Lung microvascular endothelial cell (primary cell): ENCODE results near the gene MYCN. TPM values are rescaled to one million over a fixed set of nuclear protein-coding genes. Genes with fewer than 3 reads are reported as not detected.
"Not testable (repeated sequence)": the region's sequence is repeated elsewhere in the genome, so short reads cannot be mapped to it uniquely, and the experiment has no call there.

Experiments used
- DNase-seq, 2 donors: peaks; one replicate each; pipeline versions ENCODE4 v3.0.0 to v3.0.0-alpha.2; 2010; ENCODE audit warnings: low read depth in 2 of 2
- total RNA-seq: library from RNA; depleted of rRNA; stranded (reverse); fragments of >200 nt; gene quantifications from 2 replicates; pipeline ENCODE4 v1.2.1, GENCODE V29; 2014

Gene MYCN
- total RNA-seq, 1 donor from 2014 or later = 9.5 TPM

GRCh38 chr2:15957881-15958713 is 17.7 kb downstream of the MYCN start:
- no peak for DNase-seq

DNA sequence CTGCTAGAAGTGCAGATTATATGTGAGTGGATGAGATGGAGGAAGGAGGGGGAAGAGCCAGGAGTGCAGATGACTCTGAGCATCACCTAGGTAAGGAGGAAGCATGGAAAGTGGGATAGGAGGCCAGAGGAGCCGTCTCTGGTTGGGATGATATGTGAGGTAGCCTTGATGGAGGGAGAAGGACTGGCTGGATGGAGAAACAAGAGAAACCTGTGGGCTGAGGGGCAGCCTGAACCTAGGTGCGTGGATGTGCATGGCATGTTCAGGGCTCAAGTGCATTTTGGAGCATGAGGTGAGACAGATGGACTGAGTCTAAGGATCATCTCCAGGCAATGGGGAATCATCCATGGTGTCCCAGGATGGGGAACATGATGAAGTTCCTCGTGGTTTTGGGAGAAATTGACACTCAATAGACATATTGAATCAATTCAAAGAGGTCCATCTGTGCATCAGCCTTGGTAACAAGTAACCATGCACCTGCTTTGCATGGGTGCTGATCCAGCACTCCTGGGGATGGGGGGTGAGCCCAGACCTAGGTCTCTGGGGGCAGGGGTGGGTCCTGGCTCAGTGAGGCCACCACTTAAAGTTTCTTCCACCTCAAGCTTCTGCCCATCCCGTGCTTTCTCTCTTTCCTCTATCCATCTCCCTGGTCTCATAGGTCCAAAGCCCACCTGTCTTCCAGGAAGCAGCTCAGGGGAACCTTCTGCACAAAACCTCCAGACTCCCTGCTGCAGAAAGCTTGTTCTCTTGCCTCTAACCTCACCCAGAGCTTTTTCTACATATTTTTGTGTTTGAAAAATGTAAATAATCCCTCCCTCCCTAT is 19.2 kb downstream of the MYCN start:
- no peak for DNase-seq

DNA sequence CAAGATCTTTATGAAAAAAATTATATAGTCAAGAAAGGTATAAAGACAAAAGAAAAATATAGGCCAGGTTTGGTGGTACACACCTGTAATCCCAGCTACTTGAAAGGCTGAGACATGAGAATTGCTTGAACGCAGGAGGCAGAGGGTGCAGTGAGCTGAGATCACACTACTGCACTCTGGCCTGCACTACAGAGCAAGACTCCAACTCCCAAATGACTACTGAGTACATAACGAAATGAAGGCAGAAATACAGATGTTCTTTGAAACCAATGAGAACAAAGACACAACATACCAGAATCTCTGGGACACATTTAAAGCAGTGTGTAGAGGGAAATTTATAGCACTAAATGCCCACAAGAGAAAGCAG is 19.8 kb downstream of the MYCN start:
- DNase-seq = not testable (repeated sequence)

- DNase-seq = not testable (repeated sequence)
Observed at GRCh38 chr2:15963109-15963976, 23.0 kb downstream of the MYCN start.

GRCh38 chr2:15963977-15964670 is 23.8 kb downstream of the MYCN start:
- no peak for DNase-seq

GRCh38 chr2:15964936-15965563 is 24.7 kb downstream of the MYCN start:
- no peak for DNase-seq

GRCh38 chr2:15965564-15966019 is 25.2 kb downstream of the MYCN start:
- peak in 1 of 2 donors; percentile 28 for DNase-seq

DNA sequence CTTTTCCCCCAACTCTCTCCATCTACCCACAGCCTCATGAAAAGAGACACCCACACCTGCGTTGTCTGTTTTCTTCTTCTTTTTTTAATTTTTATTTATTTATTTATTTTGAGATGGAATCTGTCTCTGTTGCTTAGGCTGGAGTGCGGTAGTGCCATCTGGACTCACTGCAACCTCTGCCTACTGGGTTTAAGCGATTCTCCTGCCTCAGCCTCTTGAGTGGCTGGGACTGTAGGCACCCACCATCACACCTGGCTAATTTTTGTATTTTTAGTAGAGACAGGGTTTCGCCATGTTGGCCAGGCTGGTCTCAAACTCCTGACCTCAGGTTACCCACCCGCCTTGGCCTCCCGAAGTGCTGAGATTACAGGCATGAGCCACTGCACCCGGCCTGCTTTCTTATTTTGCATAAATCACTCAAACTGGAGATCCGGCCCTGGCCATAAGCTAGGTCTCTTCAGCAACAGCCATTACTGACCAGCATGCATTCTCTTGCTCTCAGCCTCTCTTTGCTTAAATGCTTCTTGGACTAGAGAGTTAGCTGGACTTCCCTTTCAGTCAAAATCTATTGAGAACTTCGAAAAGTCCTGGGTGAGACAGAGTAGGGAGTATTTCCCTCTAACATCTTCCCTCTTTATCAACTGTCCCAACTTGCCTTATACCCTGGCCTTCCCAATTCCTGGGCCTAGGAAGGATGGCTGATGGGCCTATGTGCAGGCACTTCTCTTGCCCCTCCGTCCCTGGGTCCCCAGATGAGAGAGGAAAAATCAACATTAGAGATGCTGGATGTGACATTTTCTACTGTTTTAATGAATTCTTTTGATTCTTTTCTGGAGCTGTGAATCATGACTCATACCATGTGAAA is 27.3 kb downstream of the MYCN start:
- DNase-seq = no peak

GRCh38 chr2:15968280-15969178 is 28.2 kb downstream of the MYCN start:
- DNase-seq = no peak

GRCh38 chr2:15969214-15969613 is 28.9 kb downstream of the MYCN start:
- no peak for DNase-seq

- no peak for DNase-seq
Observed at GRCh38 chr2:15970701-15971100, 30.4 kb downstream of the MYCN start.

DNA sequence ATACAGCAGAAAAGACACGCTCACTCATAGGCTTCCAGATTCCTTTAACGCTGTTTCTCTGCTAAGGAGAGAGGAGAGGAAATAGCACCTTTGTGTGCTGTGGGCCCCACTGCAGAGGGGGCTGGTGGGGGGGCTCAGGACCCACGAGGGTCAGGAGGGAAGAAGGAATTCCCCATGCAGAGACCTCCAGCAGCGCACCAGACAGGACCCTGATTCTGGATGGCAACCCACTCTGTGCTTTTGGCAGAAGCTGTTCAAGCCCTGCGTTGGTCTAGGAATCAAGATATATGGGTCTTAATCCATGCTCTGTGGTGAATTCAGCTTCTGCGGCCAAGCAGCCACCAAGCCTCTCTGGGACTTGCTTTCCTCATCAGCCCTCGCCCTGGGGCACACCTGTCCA is 31.0 kb downstream of the MYCN start:
- DNase-seq = no peak

DNA sequence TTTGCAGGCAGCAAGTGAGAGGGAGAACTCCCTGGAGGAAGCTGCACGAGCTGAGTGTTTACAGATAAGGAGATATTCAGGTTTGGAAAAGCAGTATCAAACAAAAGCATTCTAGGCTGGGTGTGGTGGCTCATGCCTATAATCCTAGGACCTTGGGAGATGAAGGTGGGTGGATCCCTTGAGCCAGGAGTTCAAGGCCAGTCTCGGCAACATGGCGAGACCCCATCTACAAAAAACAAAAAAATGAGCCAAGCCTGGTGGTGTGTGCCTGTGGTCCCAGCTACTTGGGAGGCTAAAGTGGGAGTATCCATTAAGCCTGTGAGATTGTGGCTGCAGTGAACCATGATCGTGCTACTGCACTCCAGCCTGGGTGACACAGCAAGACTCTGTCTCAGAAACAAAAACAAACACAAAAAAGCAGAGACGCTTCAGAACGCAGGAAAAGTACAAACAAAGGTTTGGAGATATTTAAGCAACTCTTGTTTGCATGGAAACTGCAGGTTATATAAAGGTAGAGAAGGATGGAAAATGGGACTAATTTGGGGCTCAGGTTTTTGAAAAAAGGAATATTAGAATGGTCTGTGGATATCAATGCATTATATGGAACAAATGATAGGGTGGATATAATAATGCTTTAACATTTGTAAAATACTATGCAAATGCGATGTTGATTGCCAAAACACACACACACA is 31.6 kb downstream of the MYCN start:
- no peak for DNase-seq

DNA sequence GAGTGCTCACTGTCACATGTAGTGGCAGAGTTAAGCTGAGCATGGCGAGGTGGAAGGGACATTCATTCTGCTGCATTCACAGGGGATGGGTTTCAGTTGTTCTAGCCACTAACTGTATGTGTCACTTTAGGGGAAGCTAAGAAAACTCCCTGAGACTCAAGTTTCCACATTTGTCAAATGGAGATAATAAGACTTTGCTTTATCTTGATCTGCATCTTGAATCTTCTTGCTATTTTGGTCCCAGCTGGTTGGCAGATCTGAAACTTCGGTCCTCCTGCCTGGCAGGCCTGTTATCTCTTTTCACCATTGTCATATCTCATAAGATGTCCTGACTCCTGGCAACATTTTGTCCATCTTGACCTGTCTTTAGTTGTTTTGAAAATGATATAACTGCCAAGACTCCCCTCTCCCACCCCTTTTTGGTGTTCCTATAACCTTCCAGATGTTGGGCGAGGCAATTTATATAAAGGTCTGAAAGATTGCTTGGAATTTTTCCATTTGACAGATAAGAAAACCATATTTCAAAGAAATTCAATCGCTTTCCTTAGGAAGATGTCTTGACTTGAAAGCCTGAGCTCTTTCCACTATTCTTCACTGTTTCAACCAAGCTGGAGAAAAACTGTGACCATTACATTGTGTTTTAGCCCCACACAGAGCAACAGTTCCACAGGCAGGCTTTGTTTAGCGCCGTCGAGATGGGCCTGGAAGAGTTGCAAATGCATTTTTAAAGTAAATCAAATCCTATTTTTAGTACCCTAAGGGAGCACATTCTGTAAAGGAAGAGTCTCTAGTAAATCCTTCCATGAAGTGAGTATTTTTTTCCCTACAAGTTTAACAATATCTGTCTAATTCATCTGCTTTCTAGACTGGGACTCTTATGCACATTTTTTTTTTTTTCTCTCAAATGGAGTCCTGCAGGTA is 33.4 kb downstream of the MYCN start:
- DNase-seq = no peak

- no peak for DNase-seq
Observed at GRCh38 chr2:15974565-15975260, 34.4 kb downstream of the MYCN start.

DNA sequence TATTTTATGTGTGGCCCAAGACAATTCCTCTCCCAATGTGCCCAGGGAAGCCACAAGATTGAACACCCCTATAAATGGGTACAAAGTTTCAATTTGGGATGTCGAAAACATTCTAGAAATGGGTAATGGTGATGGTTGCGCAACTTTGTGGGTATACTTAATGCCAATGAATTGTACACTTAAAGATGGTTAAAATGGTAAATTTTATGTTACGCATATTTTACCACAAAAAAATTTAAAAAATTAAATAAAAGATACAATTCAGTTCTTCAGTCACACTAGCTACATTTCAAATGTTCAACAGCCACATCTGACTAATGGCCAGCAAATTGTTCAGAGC is 34.9 kb downstream of the MYCN start:
- DNase-seq = no peak
